Non-pigmented ciliary epithelial cell (primary cell): ENCODE measurements around the gene STXBP2.

Source experiments
- DNase-seq: peaks from one replicate; pipeline ENCODE4 v3.0.0-alpha.2; 2010; ENCODE audit warnings: low read depth

The STXBP2 gene

DNA sequence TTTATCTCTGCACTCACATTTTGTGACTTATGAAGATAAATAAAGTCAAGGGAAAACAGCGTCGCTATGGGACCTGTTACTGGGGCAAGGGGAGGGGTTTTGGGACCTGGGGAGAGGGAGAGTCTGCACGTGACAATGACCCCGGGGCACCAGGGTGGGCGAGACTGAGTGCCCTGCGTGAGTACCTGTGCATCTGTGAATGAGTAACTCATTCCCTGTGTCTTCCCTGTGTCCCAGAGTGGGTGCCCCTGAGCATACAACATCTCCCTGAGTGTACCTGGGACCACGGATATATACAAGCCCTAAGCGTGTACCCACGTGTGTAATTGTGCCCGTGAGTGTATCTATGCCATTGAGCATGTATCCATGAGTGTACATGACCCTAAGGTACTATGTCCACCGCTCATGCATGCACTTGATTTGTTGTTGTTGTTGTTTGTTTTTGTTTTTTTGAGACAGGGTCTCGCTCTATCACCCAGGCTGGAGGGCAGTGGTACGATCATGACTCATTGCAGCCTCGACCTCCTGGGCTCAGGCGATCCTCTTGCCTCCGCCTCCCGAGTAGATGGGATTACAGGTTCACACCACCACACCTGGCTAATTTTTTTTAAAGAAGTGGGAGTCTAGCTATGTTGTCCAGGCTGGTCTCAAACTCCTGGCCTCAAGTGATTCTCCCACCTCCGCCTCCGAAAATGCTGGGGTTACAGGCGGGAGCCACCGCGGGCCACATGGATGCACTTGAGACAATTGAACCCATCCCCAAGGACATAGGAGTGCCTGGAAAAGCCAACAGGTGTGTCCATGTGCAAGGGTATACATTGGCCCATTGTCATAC lies 43.1 kb downstream of the STXBP2 start:
- no peak for DNase-seq

DNA sequence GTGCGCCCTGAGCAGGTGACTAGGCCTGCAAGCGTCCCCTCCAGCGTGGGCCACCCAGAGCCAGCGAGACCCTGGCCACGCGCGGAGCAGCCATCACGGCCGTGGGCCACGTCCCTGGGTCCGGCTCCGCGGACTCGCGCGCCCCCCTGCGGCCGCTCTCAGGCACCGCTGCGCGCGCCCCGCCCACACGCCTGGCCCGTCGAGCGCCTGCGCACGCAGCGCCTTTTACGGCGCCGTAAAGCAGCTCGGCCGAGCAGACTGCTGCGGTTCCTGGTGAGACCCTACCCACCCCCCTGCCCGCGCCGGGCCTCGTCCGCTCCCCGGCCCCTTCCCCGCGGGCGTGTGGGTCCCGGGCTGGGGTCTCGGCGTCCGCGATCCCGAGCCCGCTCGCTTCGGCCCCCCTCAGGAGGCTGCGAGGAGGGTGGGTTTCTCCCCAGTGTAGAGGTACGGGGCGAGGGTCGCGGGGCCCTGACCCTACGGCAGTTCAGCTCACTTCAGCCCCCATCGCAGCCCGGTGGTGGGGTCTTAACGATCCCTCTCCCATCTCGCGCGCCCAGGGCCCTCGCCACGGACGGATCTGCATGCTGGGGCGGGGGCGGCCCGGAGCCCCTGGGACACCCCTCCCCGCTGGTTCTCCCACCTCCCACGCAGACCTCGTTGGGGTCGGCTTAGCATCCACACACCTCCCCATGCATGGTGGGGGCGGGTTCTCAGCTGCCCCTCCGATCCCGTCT lies 43.9 kb downstream of the STXBP2 start, which contains the start of gene TRAPPC5:
TSS of gene TRAPPC5 (plus strand) at position 228 of the 734 bp plus-strand sequence. CDS start 1,421 bp downstream, outside the sequence.
- no peak for DNase-seq

DNA sequence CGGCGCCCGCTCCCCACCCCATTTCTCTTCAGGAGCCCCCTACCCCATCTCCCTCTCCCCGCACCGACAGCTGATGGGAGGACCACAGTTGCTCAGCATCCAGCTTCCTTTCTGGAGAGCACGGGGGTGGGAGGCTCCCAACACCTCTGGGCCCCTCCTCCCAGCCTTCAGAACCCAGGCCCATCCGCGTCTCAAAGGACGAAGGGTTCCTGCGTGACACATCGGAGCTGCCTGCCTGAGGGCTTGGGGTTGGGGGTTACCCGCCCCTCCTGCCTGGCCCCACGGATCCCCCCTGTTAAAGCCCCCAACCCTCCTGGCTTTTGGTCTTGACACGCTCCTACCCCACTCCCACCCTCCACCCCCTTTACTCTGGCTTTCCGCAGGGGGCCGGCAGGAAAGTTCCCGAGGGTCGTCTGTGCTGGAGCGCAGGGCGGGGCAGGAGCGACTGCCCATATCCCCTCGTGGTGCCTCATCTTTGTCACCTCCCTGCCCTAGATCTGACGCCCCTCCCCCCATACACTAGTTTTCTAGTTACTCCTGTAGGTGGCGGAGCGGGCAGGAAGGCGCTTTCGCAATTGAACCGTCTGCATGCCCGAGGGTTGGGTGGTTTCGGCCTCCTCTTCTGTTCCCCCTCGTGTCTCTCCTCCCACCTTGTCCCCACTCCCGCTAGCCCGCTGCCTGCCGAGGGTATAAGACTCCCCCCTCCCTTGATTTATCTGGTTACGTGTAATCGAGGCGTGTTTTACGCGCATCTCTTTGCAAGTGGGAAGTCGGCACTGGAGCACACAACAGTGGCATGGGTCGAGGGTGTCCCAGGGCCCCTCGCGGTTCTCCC lies 44.6 kb downstream of the STXBP2 start:
- DNase-seq: no peak

DNA sequence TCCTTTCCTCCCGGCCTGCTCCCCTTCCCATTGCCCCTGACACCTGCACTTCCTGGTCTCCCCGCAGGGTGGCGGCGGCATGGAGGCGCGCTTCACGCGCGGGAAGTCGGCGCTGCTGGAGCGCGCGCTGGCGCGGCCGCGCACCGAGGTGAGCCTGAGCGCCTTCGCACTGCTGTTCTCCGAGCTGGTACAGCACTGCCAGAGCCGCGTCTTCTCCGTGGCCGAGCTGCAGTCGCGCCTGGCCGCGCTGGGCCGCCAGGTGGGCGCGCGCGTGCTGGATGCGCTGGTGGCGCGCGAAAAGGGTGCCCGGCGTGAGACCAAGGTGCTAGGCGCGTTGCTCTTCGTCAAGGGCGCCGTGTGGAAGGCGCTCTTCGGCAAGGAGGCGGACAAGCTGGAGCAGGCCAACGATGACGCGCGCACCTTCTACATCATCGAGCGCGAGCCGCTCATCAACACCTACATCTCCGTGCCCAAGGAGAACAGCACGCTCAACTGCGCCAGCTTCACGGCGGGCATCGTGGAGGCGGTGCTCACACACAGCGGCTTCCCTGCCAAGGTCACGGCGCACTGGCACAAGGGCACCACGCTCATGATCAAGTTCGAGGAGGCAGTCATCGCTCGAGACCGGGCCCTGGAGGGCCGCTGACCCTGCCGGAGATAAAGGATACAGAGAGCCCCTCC lies 45.4 kb downstream of the STXBP2 start:
- DNase-seq: no peak

DNA sequence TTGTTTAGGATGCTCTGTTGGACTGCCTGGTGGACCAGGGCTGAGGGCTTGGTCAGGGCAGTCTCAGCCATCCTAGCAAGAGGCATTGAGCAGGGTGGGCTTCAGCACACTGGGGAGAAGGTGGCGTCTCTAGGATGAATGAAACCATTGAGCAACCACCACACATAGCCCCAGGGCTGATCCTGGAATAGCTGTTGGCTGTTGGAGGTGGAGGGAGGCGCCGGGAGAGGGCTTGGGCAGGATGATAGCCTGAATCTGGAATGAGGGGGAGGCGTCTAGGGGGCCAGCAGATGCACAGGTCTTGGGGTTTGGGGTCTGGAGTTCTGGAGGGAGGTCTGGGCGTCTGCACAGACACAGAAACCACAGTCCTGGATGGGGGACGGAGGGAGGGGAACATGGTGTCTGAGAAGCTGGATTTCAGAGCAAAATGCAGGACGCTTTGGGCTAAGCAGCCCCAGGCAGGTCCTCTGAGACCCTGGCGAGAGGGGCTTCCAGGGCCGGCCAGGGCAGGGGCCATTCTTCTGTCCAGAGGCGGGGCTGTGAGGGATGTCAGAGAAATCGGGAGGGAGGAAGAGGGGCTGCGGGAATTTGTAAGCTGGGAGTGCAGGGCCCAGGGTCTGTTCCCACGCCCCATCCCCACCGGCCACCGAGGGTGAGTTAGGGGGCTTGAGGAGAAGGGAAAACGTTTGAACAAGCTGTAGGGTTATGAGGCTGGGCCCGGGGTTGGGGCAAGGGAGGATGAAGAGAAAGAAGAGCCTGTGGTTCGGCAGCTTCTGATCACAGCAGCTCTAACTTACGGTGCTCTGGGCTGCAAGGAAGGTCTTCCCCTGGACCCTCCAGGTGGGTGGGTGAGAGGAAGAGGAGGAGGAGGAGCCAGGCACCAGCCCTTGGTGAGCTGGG lies 48.9 kb downstream of the STXBP2 start:
- no peak for DNase-seq

- no peak for DNase-seq
Measured at GRCh38 chr19:7687177-7687576, 50.3 kb downstream of the STXBP2 start.

DNA sequence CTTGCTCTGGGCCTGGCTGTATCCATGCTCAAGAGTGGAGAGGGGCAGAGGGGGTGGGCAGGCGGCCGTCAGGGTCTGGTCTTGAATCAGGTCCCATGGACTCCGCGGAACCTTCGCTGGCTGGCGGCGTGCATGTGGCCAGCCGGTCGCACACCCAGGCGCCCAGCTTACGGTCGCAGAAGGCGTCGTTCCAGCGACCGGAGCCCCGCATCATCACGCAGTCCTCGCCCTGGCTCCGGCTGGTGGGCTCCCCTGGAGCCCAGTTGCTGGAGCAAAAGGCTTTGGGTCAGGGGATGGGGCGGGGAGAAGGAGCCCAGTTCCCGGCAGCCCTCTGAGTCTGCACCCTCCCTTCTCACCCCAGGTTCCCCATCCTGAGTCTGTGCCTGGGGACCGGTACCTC lies 52.3 kb downstream of the STXBP2 start:
- no peak for DNase-seq

DNA sequence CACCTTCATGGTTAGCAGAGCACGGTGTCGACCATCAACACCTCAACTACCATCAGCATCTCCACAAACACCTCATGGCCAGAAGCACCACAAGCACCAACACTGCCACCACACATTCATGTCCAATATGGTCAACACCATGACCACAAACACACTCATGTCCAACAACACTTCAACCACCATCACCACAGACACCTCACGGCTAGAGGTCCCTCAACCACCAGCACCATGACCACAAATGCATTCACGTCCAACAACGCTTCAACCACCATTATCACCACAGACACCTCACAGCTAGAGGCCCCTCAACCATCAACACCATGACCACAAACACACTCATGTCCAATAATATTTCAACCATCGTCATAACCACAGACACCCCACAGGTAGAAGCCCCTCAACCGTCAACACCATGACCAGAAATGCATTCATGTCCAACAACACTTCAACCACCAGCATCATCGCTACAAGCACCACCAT lies 53.9 kb downstream of the STXBP2 start:
- no peak for DNase-seq

DNA sequence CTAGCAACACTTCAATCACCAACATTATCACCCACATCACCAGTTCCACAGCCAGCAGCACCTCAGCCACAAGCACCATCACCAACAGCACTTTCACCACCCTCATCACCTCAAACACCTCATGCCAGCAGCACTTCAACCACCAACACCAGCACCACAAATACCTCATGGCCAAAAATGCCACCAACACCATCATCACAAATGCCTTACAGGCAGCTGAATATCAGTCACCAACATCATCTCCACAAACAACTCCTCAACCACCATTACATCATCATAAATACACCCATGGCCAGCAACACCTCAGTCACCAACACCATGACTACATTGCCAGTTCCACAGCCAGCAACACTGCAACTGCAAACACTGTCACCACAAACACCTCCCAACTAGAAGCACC lies 54.6 kb downstream of the STXBP2 start:
- DNase-seq: no peak

DNA sequence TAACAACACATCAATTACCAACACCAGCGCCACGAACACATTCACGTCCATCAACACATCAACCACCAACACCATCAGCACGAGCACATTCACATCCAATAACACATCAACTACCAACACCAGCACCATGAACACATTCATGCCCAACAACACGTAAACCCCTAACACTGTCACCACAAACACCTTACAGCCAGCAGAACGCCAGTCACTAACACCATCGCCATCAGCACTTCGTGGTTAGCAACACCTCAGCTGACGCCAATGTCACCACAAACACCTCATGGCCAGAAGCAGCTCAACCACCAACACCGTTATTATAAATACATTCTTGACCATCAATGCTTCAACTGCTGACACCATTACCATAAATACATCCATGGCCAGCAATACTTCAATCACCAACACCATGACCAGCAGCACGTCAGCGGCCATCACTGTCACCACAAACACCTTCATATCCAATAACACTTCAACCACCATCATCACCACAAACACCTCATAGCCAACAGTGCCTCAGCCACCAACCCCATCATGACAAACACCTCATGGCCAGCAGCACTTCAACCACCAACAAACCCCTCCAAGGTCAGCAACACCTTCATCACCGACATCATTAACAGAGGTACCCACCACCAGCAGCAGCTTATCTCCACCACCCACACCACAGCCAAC lies 55.6 kb downstream of the STXBP2 start:
- DNase-seq: no peak

- no peak for DNase-seq
Measured at GRCh38 chr19:7694499-7694898, 57.6 kb downstream of the STXBP2 start.
